CD4-positive, alpha-beta T cell treated with Interleukin-21 for 1 hour (primary cell): Measurements from ENCODE around the gene GTF2A2.

Experiments used
- DNase-seq: peaks from one replicate; pipeline ENCODE4 v3.0.0-alpha.2; 2020

Gene GTF2A2

GRCh38 chr15:59596640-59597039, 60.7 kb downstream of the GTF2A2 start:
- no peak for DNase-seq

- no peak for DNase-seq
Observed at GRCh38 chr15:59595434-59595915, 61.8 kb downstream of the GTF2A2 start.

- no peak for DNase-seq
Observed at GRCh38 chr15:59594991-59595390, 62.3 kb downstream of the GTF2A2 start.

- DNase-seq, result no peak
Observed at GRCh38 chr15:59594493-59594942, 62.8 kb downstream of the GTF2A2 start.

- no peak for DNase-seq
Observed at GRCh38 chr15:59591356-59591755, 66.0 kb downstream of the GTF2A2 start.

- DNase-seq, result no peak
Observed at GRCh38 chr15:59590027-59590426, 67.3 kb downstream of the GTF2A2 start.
